HFF-Myc (cell line): ENCODE data around the gene BMP8A.
"Not testable (repeated sequence)": the region's sequence is repeated elsewhere in the genome, so short reads cannot be mapped to it uniquely, and the experiment has no call there.

Experiments
- DNase-seq: peaks from one replicate; pipeline ENCODE4 v3.0.0-alpha.2; 2011; ENCODE audit warnings: low read depth; ENCODE audit errors: extremely low read depth
- H3K4me3 ChIP-seq: replicated peaks from 2 replicates; pipeline ENCODE4 v1.5.1; 2011; ENCODE audit warnings: low read depth, mild to moderate bottlenecking, control low read depth, low read length
- CTCF ChIP-seq: IDR thresholded peaks from 2 replicates; pipeline ENCODE4 v1.5.1; 2012; ENCODE audit warnings: mild to moderate bottlenecking, low read depth, low read length, control low read depth; ENCODE audit errors: missing control alignments

The BMP8A gene

GRCh38 chr1:39489567-39490239 is 1.7 kb upstream of the BMP8A start:
- H3K4me3 ChIP-seq = no peak overlapping the region
- TF ChIP-seq CTCF = no peak
- DNase-seq = no peak

- H3K4me3 ChIP-seq = no peak overlapping the region
- no peak for DNase-seq
- no peak for TF ChIP-seq CTCF
Measured at GRCh38 chr1:39490596-39491145, 765 bp upstream of the BMP8A start.

- not testable (repeated sequence) for DNase-seq, H3K4me3 ChIP-seq
Measured at GRCh38 chr1:39492118-39493042, 944 bp downstream of the BMP8A start.

- H3K4me3 ChIP-seq, DNase-seq: not testable (repeated sequence)
Measured at GRCh38 chr1:39493043-39493810, 1.8 kb downstream of the BMP8A start.

- DNase-seq = no peak
- no peak overlapping the region for H3K4me3 ChIP-seq
- TF ChIP-seq CTCF = no peak
Measured at GRCh38 chr1:39494671-39495410, 3.4 kb downstream of the BMP8A start.

GRCh38 chr1:39496520-39496919 is 5.1 kb downstream of the BMP8A start:
- not testable (repeated sequence) for DNase-seq, H3K4me3 ChIP-seq

- no peak overlapping the region for H3K4me3 ChIP-seq
- DNase-seq = no peak
- no peak for TF ChIP-seq CTCF
Measured at GRCh38 chr1:39497585-39497984, 6.1 kb downstream of the BMP8A start.

- not testable (repeated sequence) for H3K4me3 ChIP-seq, DNase-seq
Measured at GRCh38 chr1:39498096-39498710, 6.8 kb downstream of the BMP8A start.

GRCh38 chr1:39498821-39499220 is 7.4 kb downstream of the BMP8A start:
- not testable (repeated sequence) for H3K4me3 ChIP-seq, DNase-seq
